H1 (cell line): ENCODE measurements around the gene CLTCL1. TPM values are rescaled to one million over a fixed set of nuclear protein-coding genes. Genes with fewer than 3 reads are reported as not detected.
A peak's percentile ranks its signal among the peaks of the same experiment; 100 is the strongest.

Experiments used
- CTCF ChIA-PET: fragments of 300-600 bp; sonication (Branson Sonifier 250); formaldehyde crosslinking; loops from one replicate; lab custom pipeline; 2021; ENCODE audit not compliant: partially characterized antibody; lab: Charles Lee
- POLR2A ChIA-PET: fragments of 300-600 bp; sonication (Branson Sonifier 250); formaldehyde crosslinking; loops from one replicate; lab custom pipeline; 2021; ENCODE audit warnings: inconsistent platforms; ENCODE audit not compliant: partially characterized antibody; lab: Charles Lee
- DNase-seq, 2 experiments: peaks; one replicate each; pipeline versions ENCODE4 v3.0.0 to v3.0.0-alpha.2; 2010 to 2022; ENCODE audit warnings: low spot score in 2 of 2, low read depth in 1 of 2, mixed read lengths in 1 of 2
- FAIRE-seq: peaks from 2 replicates; lab custom pipeline; 2011; peaks lifted over from hg19 to GRCh38; lab: Jason Lieb, UNC
- H2AFZ ChIP-seq: 2 replicates; pipeline ENCODE4 v1.8.1; 2012; ENCODE audit warnings: low read length, inconsistent platforms
- H2AK5ac ChIP-seq: 2 replicates; pipeline ENCODE4 v1.6.1; 2013; ENCODE audit warnings: low read depth, low read length
- H2BK120ac ChIP-seq: replicated peaks from 2 replicates; pipeline ENCODE3; 2013; ENCODE audit warnings: low read depth, low read length, inconsistent platforms
- H2BK12ac ChIP-seq: 2 replicates; pipeline ENCODE4 v1.6.1; 2013; ENCODE audit warnings: low read depth, low read length
- H2BK15ac ChIP-seq: 2 replicates; pipeline ENCODE4 v1.6.1; 2013; ENCODE audit warnings: low read length
- H2BK20ac ChIP-seq: 2 replicates; pipeline ENCODE4 v1.6.1; 2013; ENCODE audit warnings: low read length
- H2BK5ac ChIP-seq: 2 replicates; pipeline ENCODE4 v1.6.1; 2013; ENCODE audit warnings: low read depth, low read length
- H3K14ac ChIP-seq: 2 replicates; pipeline ENCODE4 v1.6.1; 2013; ENCODE audit warnings: inconsistent platforms; ENCODE audit not compliant: insufficient read length
- H3K18ac ChIP-seq: 2 replicates; pipeline ENCODE4 v1.6.1; 2013; ENCODE audit warnings: low read length; ENCODE audit errors: extremely low read depth
- H3K23ac ChIP-seq: 2 replicates; pipeline ENCODE4 v1.6.1; 2013; ENCODE audit warnings: inconsistent platforms; ENCODE audit not compliant: insufficient read length
- H3K23me2 ChIP-seq: 2 replicates; pipeline ENCODE4 v1.6.1; 2013; ENCODE audit warnings: low read depth, low read length
- H3K27ac ChIP-seq: 2 replicates; pipeline ENCODE4 v1.6.1; 2011; ENCODE audit warnings: low read depth, low read length, inconsistent platforms
- H3K27me3 ChIP-seq, 4 experiments: replicated peaks in 1 of 4; 1 replicate in 1 of 4; 2 replicates in 3 of 4; pipeline versions ENCODE4 v1.6.1 to v1.8.1; 2011 to 2013; ENCODE audit warnings: low read length in 3 of 4, mild to moderate bottlenecking in 3 of 4, inconsistent platforms in 2 of 4, mixed read lengths in 2 of 4, moderate library complexity in 1 of 4; ENCODE audit not compliant: control insufficient read depth in 3 of 4, insufficient read depth in 3 of 4; ENCODE audit errors: extremely low read depth in 1 of 4
- H3K36me3 ChIP-seq, 4 experiments: 2 replicates each; pipeline versions ENCODE4 v1.6.1 to v1.8.1; 2011 to 2013; ENCODE audit warnings: mild to moderate bottlenecking in 4 of 4, low read length in 3 of 4, moderate library complexity in 2 of 4, control low read depth in 1 of 4, inconsistent platforms in 1 of 4; ENCODE audit not compliant: insufficient read depth in 4 of 4, control insufficient read depth in 2 of 4
- H3K4ac ChIP-seq: replicated peaks from 2 replicates; pipeline ENCODE3; 2013; ENCODE audit warnings: low read length, low read depth, mixed read lengths, inconsistent platforms; ENCODE audit not compliant: insufficient read length
- H3K4me1 ChIP-seq, 4 experiments: replicated peaks in 1 of 4; 1 replicate in 1 of 4; 2 replicates in 3 of 4; pipeline versions ENCODE4 v1.6.1 to v1.8.1; 2011 to 2013; ENCODE audit warnings: low read length in 3 of 4, inconsistent platforms in 2 of 4, mixed read lengths in 1 of 4; ENCODE audit not compliant: insufficient read depth in 4 of 4, control insufficient read depth in 3 of 4
- H3K4me2 ChIP-seq, 2 experiments: 2 replicates each; pipeline versions ENCODE4 v1.6.1 to v1.8.1; 2011 to 2013; ENCODE audit warnings: low read depth in 2 of 2, low read length in 2 of 2, control low read depth in 1 of 2, inconsistent platforms in 1 of 2, mild to moderate bottlenecking in 1 of 2; ENCODE audit not compliant: insufficient read depth in 1 of 2
- H3K4me3 ChIP-seq, 4 experiments: fragments of 200-600, 300-600 bp in 1 of 4; sonication (generic), shearing (Covaris generic), sonication (Bioruptor Twin) in 1 of 4; 2 replicates each; pipeline versions ENCODE4 v1.5.1 to v1.8.1; 2011 to 2016; ENCODE audit warnings: low read length in 4 of 4, low read depth in 3 of 4, control low read depth in 2 of 4, inconsistent platforms in 2 of 4, mild to moderate bottlenecking in 2 of 4, mixed read lengths in 1 of 4, moderate library complexity in 1 of 4; ENCODE audit not compliant: insufficient read depth in 2 of 4; ENCODE audit errors: extremely low read depth in 1 of 4
- H3K56ac ChIP-seq: replicated peaks from 2 replicates; pipeline ENCODE3; 2013; ENCODE audit warnings: low read depth, mild to moderate bottlenecking, mixed read lengths, low read length, inconsistent platforms; ENCODE audit not compliant: insufficient read length
- H3K79me1 ChIP-seq: 2 replicates; pipeline ENCODE4 v1.6.1; 2013; ENCODE audit warnings: low read depth, low read length, control low read depth
- H3K79me2 ChIP-seq, 2 experiments: 2 replicates each; pipeline versions ENCODE4 v1.6.1 to v1.8.1; 2012 to 2013; ENCODE audit warnings: low read length in 2 of 2, mild to moderate bottlenecking in 2 of 2, inconsistent platforms in 1 of 2; ENCODE audit not compliant: insufficient read depth in 2 of 2, control insufficient read depth in 1 of 2
- H3K9ac ChIP-seq, 4 experiments: replicated peaks in 1 of 4; 1 replicate in 1 of 4; 2 replicates in 3 of 4; pipeline versions ENCODE4 v1.6.1 to v1.8.1; 2011 to 2013; ENCODE audit warnings: low read depth in 3 of 4, low read length in 3 of 4, control low read depth in 2 of 4, mild to moderate bottlenecking in 2 of 4, moderate library complexity in 2 of 4, inconsistent platforms in 1 of 4; ENCODE audit errors: extremely low read depth in 1 of 4
- H3K9me3 ChIP-seq, 2 experiments: 2 replicates each; pipeline versions ENCODE4 v1.6.1 to v1.8.1; 2012 to 2013; ENCODE audit warnings: mild to moderate bottlenecking in 2 of 2, moderate library complexity in 2 of 2, control low read depth in 1 of 2, inconsistent platforms in 1 of 2, low read depth in 1 of 2, low read length in 1 of 2, mixed read lengths in 1 of 2; ENCODE audit not compliant: insufficient read depth in 2 of 2
- H4K20me1 ChIP-seq, 2 experiments: replicated peaks in 1 of 2; 2 replicates each; pipeline versions ENCODE3 to v1.8.1; 2011 to 2013; ENCODE audit warnings: inconsistent platforms in 2 of 2, low read length in 2 of 2, mild to moderate bottlenecking in 1 of 2; ENCODE audit not compliant: insufficient read depth in 2 of 2, control insufficient read depth in 1 of 2
- H4K5ac ChIP-seq: 2 replicates; pipeline ENCODE4 v1.6.1; 2013; ENCODE audit warnings: low read length, low read depth, mixed read lengths, inconsistent platforms; ENCODE audit not compliant: insufficient read length
- H4K8ac ChIP-seq: 2 replicates; pipeline ENCODE4 v1.8.0; 2013; ENCODE audit warnings: mild to moderate bottlenecking, moderate library complexity, low read length, inconsistent platforms; ENCODE audit not compliant: insufficient read depth; ENCODE audit errors: extremely low read depth
- H4K91ac ChIP-seq: replicated peaks from 2 replicates; pipeline ENCODE3; 2013; ENCODE audit warnings: low read length, mixed read lengths, inconsistent platforms; ENCODE audit not compliant: insufficient read length
- ATF2 ChIP-seq: IDR thresholded peaks from 2 replicates; pipeline ENCODE4 v1.6.1; 2012; ENCODE audit warnings: low read length, inconsistent platforms
- FOSL1 ChIP-seq: IDR thresholded peaks from 2 replicates; pipeline ENCODE4 v1.6.1; 2011; ENCODE audit warnings: mild to moderate bottlenecking, low read depth, low read length, moderate library complexity; ENCODE audit not compliant: insufficient read depth
- SRF ChIP-seq: IDR thresholded peaks from 2 replicates; pipeline ENCODE4 v1.6.1; 2011; ENCODE audit warnings: mild to moderate bottlenecking, low read depth, low read length, moderate library complexity
- WGBS, 2 experiments: shearing (Covaris generic) in 1 of 2; methylation state at CpG; one replicate each; pipeline versions ENCODE4 v1.1.6 to v1.1.7; 2013 to 2015; ENCODE audit warnings: low lambda C conversion rate in 2 of 2, mixed read lengths in 2 of 2, inconsistent platforms in 1 of 2, low coverage in 1 of 2, missing lambda C conversion rate in 1 of 2; ENCODE audit not compliant: insufficient replicate concordance in 2 of 2, insufficient coverage in 1 of 2, insufficient read length in 1 of 2; ENCODE audit errors: extremely low coverage in 1 of 2, missing lambda C conversion rate in 1 of 2; 5-methylcytosine and 5-hydroxymethylcytosine counted together
- polyA plus RNA-seq, 7 experiments: library from polyadenylated mRNA; depleted of rRNA in 3 of 7; stranded (reverse) in 5 of 7; unstranded in 2 of 7; fragments of >200 nt in 5 of 7; fragments of 200-250 nt in 2 of 7; gene quantifications; 1 replicate in 5 of 7; 2 replicates in 1 of 7; 4 replicates in 1 of 7; pipeline versions ENCODE4 v1.2.1 to v1.2.3, GENCODE V29; 2011 to 2013; ENCODE audit warnings: missing spikeins in 2 of 7, mixed read lengths in 2 of 7
- total RNA-seq: library from RNA; stranded (reverse); fragmentation: NEBNext Ultra II Directional; extraction: Animal tissue kit (Norgen Biotek cat#: 25700); gene quantifications from 2 replicates; pipeline ENCODE4 v1.2.1, GENCODE V29; 2021

Gene CLTCL1
- total and polyA plus RNA-seq, 2 of the 8 experiments (the other 6 are each of a cell fraction or from before 2014, with no cell fraction given) = 12.4 to 17.0 TPM

- TF ChIP-seq FOSL1 (no peak), SRF (no peak), ATF2 (no peak)
- H3K4me3 ChIP-seq = no peak overlapping the region
- no peak overlapping the region for H2BK20ac ChIP-seq
- no peak overlapping the region for H4K5ac ChIP-seq
- H3K9me3 ChIP-seq = no peaks in the 10 kb centered on the region
- no peak overlapping the region for H2BK15ac ChIP-seq
- H3K18ac ChIP-seq = peak overlapping the region; percentile 48; the same call in 1 of the 2 replicates
- H4K20me1 ChIP-seq = peaks cover 4 to 32% of the 10 kb centered on the region in 2 experiments
- H3K4me2 ChIP-seq = peak overlapping the region in 1 of 2 experiments; percentile 95; a peak in 1 of 4 replicates
- 81% methylated on average over 7 of the region's 7 CpGs; no CpG with 5 or more reads in 1 of the 2 experiments for WGBS, 2 experiments
- no peak overlapping the region for H3K4ac ChIP-seq
- H2BK12ac ChIP-seq = peak overlapping the region; percentile 75; the same call in 1 of the 2 replicates
- ChIA-PET POLR2A (interaction anchor here (1.1 to 2.2 kb wide), 4 partner anchors 9 to 305 kb away, joined by 3 to 15 read pairs (median 10); partner anchors contain the start of genes CDC45 and DGCR2), CTCF (interaction anchor here (0.8 to 3.7 kb wide), 2 partner anchors 29 to 221 kb away, joined by 3 to 28 read pairs; partner anchors contain the start of gene ESS2)
- peaks cover 5 to 31% of the 10 kb centered on the region in 2 experiments; a peak in 3 of 4 replicates for H3K79me2 ChIP-seq
- DNase-seq = no peak
- no peak for FAIRE-seq
- H3K79me1 ChIP-seq = peaks cover 18% of the 10 kb centered on the region
- H3K36me3 ChIP-seq = peaks cover 0 to 9% (median 0%) of the 10 kb centered on the region in 4 experiments; a peak in 2 of 8 replicates
- H3K14ac ChIP-seq = no peak overlapping the region
- H3K56ac ChIP-seq = no peak overlapping the region
- peak overlapping the region; percentile 61; the same call in 1 of the 2 replicates for H2AK5ac ChIP-seq
- peaks cover 17% of the 10 kb centered on the region for H3K23me2 ChIP-seq
- H3K23ac ChIP-seq = no peak overlapping the region
- no peak overlapping the region for H2AFZ ChIP-seq
- H4K91ac ChIP-seq = no peak overlapping the region
- peak overlapping the region; percentile 9; the same call in 1 of the 2 replicates for H4K8ac ChIP-seq
- H2BK5ac ChIP-seq = peak overlapping the region; percentile 90; the same call in 1 of the 2 replicates
- no peak overlapping the region for H2BK120ac ChIP-seq
- H3K4me1 ChIP-seq = peaks cover 0 to 52% (median 34%) of the 10 kb centered on the region in 4 experiments; a peak in 6 of 7 replicates
- peaks cover 5 to 10% (median 7%) of the 10 kb centered on the region in 4 experiments for H3K27me3 ChIP-seq
- peak overlapping the region; percentile 59; the same call in 1 of the 2 replicates for H3K27ac ChIP-seq
- peak overlapping the region in 1 of 4 experiments; percentile 20; a peak in 2 of 7 replicates for H3K9ac ChIP-seq
Observed at GRCh38 chr22:19175026-19175601, 116.4 kb downstream of the CLTCL1 start.
